Measurements from ENCODE around the gene MED17.
"Not testable (repeated sequence)": the region's sequence is repeated elsewhere in the genome, so short reads cannot be mapped to it uniquely, and the experiment has no call there.

MED17 gene

DNA sequence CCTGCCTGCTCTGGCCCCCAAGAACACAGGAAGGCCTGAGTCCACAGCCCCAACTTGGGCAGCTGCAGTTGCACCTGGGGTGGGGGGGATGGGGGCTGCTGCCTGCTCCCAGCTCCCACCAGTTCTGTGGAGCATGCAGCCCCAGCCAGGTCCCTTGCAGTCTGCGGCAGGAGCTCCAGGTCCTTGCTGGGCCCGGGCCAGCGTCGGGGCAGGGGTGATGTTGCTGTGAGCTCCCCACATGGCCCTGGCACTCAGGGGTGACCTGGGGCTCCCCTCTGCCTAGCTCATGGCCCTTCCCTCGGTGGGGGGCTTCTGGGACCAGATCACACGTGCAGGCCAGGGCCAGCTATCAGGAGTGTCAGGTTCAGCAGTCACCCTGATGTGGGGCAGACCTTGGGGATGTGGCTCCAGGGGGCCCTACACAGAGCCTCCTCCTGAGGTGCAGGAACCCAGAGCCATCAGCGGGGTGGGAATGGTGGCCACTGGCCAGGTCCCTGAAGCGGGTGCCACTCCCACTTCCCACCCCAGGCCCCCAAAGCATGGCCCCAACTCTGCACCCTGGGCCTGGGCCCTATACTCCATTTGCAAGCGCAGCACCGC, 10.4 kb upstream of the MED17 start:
- TF ChIP-seq, protein P1, sequence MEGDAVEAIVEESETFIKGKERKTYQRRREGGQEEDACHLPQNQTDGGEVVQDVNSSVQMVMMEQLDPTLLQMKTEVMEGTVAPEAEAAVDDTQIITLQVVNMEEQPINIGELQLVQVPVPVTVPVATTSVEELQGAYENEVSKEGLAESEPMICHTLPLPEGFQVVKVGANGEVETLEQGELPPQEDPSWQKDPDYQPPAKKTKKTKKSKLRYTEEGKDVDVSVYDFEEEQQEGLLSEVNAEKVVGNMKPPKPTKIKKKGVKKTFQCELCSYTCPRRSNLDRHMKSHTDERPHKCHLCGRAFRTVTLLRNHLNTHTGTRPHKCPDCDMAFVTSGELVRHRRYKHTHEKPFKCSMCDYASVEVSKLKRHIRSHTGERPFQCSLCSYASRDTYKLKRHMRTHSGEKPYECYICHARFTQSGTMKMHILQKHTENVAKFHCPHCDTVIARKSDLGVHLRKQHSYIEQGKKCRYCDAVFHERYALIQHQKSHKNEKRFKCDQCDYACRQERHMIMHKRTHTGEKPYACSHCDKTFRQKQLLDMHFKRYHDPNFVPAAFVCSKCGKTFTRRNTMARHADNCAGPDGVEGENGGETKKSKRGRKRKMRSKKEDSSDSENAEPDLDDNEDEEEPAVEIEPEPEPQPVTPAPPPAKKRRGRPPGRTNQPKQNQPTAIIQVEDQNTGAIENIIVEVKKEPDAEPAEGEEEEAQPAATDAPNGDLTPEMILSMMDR (conservative IDR thresholded peaks at IDR 0.05; ENCODE audit: low read depth, low read length): no peak

DNA sequence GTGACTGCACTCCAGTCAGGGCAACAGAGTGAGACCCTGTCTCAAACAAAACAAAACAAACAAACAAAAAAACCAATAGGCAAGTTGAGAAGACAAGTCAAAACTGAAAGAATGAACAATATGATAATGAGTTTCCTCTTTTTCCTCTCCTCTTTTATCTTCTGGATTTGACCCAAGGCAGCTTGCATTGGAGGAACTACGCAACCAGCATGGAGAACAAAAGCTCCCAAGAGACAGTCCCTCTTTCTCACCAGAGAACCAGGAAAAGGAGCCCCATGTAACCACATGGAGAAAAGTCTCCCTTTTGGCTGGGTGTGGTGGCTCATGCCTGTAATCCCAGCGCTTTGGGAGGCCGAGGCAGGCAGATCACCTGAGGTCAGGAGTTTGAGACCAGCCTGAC, 9.5 kb upstream of the MED17 start:
- H3K4me3 ChIP-seq (ENCODE audit: low read depth, low read length); DNase-seq (ENCODE audit: low read depth): not testable (repeated sequence)

More for the DNA sequence above, 10.4 kb upstream of the MED17 start:
- H3K4me3 ChIP-seq (ENCODE audit: low read depth, low read length): no peak overlapping the region
- DNase-seq (ENCODE audit: low read depth): no peak

DNA sequence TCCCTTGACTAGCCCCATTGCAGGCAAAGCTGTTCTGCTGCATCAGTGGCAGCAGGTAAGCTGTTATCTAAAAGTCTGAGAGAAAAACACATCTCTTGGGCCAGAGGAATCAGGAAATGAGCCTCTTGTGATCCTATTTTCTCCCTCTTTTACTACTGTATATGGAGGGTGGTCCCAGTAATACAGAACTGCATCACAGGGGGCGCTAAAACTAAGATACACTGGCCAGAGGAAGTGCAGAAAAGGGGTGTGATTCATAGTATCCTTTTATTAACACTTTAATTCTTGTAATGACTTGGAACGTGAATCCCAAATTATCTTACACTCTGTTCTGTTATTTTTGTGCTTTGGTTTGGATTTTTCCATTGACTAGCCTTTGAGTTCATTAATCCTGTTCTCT, 8.8 kb upstream of the MED17 start:
- H3K4me3 ChIP-seq (ENCODE audit: low read depth, low read length): no peak overlapping the region
- TF ChIP-seq, protein P1 (conservative IDR thresholded peaks at IDR 0.05; ENCODE audit: low read depth, low read length): peak; percentile 37
- peak; percentile 24 for DNase-seq (ENCODE audit: low read depth)

- TF ChIP-seq, protein P1 (conservative IDR thresholded peaks at IDR 0.05; ENCODE audit: low read depth, low read length): no peak
- peak overlapping the region; percentile 96 for H3K4me3 ChIP-seq (ENCODE audit: low read depth, low read length)
- no peak for DNase-seq (ENCODE audit: low read depth)
These were observed 720 bp upstream of the MED17 start for GRCh38 chr11:93783362-93783761.

DNA sequence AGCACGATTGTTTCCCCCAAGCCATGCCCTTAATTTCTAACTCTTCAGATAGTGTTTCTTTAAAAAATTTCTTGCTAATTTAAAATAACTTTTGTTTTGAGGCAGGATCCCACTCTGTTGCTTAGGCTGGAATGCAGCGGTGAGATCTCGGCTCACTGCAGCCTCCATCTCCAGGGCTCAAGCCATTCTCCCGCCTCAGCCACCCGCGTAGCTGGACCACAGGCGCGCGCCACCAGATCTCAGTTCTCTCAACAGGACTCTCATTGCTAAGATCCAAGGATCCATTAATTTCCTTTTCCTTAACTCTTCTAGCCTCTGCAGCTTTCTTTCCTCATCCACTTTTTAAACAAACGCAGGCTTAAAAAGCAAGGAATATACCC, 327 bp upstream of the MED17 start:
- no peak for DNase-seq (ENCODE audit: low read depth)
- peak overlapping the region; percentile 96 for H3K4me3 ChIP-seq (ENCODE audit: low read depth, low read length)
- TF ChIP-seq, protein P1 (conservative IDR thresholded peaks at IDR 0.05; ENCODE audit: low read depth, low read length): no peak

DNA sequence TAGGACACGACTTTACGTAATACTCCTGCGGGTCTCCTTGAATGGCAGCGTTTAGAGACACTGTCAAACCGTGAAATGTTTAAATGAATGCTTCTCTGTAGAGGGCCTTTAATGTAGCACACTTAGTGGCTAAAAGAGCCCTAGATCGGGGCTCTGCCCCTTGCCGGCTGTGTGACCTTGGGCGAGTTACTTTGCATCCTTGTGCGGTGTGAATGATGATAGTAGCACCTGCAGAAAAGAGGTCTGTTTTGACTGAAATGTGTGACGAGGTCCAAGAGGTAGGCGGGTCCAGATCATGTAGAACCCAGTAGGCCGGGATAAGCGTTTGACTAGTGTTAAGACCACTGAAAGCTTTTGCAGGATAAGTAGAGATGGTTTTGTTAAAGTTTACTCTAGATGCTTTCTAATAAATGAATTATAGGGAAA, 866 bp downstream of the MED17 start:
- TF ChIP-seq, protein P1 (conservative IDR thresholded peaks at IDR 0.05; ENCODE audit: low read depth, low read length): no peak
- H3K4me3 ChIP-seq (ENCODE audit: low read depth, low read length): peak overlapping the region; percentile 96
- peak; percentile 17 for DNase-seq (ENCODE audit: low read depth)

DNA sequence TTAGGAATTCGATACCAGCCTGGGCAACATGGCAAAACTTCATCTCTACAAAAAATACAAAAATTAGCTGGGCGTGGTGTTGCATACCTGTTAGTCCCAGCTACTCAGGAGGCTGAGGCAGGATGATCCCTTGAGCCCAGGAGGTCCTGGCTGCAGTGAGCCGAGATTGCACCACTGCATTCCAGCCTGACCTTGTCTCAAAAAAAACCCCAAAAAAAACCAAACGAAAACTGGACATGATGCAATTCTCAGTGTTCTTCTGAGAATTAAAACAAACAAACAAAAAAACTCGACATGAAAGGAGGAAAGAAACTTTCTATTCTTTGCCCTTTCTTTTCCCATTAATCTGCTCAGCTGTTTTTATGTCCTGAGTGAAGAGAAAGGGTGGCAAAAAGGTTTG, 7.4 kb downstream of the MED17 start:
- no peak overlapping the region for H3K4me3 ChIP-seq (ENCODE audit: low read depth, low read length)
- DNase-seq (ENCODE audit: low read depth): peak; percentile 65
- TF ChIP-seq, protein P1 (conservative IDR thresholded peaks at IDR 0.05; ENCODE audit: low read depth, low read length): no peak

All from choroid plexus epithelial cell (primary cell).